ENCODE measurements around the gene PRELP.

Gene PRELP

GRCh38 chr1:203524152-203524551 is 48.5 kb downstream of the PRELP start:
- DNase-seq (ENCODE audit: low spot score): no peak

GRCh38 chr1:203524824-203525223 is 49.2 kb downstream of the PRELP start:
- DNase-seq (ENCODE audit: low spot score): no peak

- no peak for DNase-seq (ENCODE audit: low spot score)
Observed at GRCh38 chr1:203525685-203526084, 50.1 kb downstream of the PRELP start.

GRCh38 chr1:203526130-203526529 is 50.5 kb downstream of the PRELP start:
- DNase-seq (ENCODE audit: low spot score): no peak

- no peak for DNase-seq (ENCODE audit: low spot score)
Observed at GRCh38 chr1:203526572-203526971, 51.0 kb downstream of the PRELP start.

- no peak for DNase-seq (ENCODE audit: low spot score)
Observed at GRCh38 chr1:203527013-203527412, 51.4 kb downstream of the PRELP start.

- no peak for DNase-seq (ENCODE audit: low spot score)
Observed at GRCh38 chr1:203528063-203528462, 52.5 kb downstream of the PRELP start.

- no peak for DNase-seq (ENCODE audit: low spot score)
Observed at GRCh38 chr1:203528976-203529835, 53.6 kb downstream of the PRELP start.

- DNase-seq (ENCODE audit: low spot score): no peak
Observed at GRCh38 chr1:203531063-203531462, 55.5 kb downstream of the PRELP start.

- DNase-seq (ENCODE audit: low spot score): no peak
Observed at GRCh38 chr1:203534012-203534411, 58.4 kb downstream of the PRELP start.

- DNase-seq (ENCODE audit: low spot score): no peak
Observed at GRCh38 chr1:203534526-203534925, 58.9 kb downstream of the PRELP start.

- DNase-seq (ENCODE audit: low spot score): no peak
Observed at GRCh38 chr1:203536575-203536974, 61.0 kb downstream of the PRELP start.

GRCh38 chr1:203536980-203537455 is 61.4 kb downstream of the PRELP start:
- no peak for DNase-seq (ENCODE audit: low spot score)

- no peak for DNase-seq (ENCODE audit: low spot score)
Observed at GRCh38 chr1:203537806-203538464, 62.3 kb downstream of the PRELP start.

GRCh38 chr1:203538726-203539125 is 63.1 kb downstream of the PRELP start:
- DNase-seq (ENCODE audit: low spot score): no peak

GRCh38 chr1:203539831-203540546 is 64.4 kb downstream of the PRELP start:
- DNase-seq (ENCODE audit: low spot score): no peak
